HUES48 (cell line): Measurements from ENCODE around the gene COX6B1.
"Not testable (repeated sequence)": the region's sequence is repeated elsewhere in the genome, so short reads cannot be mapped to it uniquely, and the experiment has no call there.

Source experiments
- H3K27ac ChIP-seq: one replicate; pipeline ENCODE4 v1.7.0; 2013; ENCODE audit warnings: low read depth, low read length, inconsistent platforms
- H3K27me3 ChIP-seq: 2 replicates; pipeline ENCODE4 v1.6.1; 2013; ENCODE audit warnings: mild to moderate bottlenecking, low read length; ENCODE audit not compliant: control insufficient read depth, insufficient read depth
- H3K36me3 ChIP-seq: 2 replicates; pipeline ENCODE4 v1.6.1; 2013; ENCODE audit warnings: low read length; ENCODE audit not compliant: control insufficient read depth, insufficient read depth
- H3K4me1 ChIP-seq: 2 replicates; pipeline ENCODE4 v1.6.1; 2013; ENCODE audit warnings: mild to moderate bottlenecking, low read length; ENCODE audit not compliant: control insufficient read depth, insufficient read depth
- H3K4me3 ChIP-seq: 2 replicates; pipeline ENCODE4 v1.5.1; 2013; ENCODE audit warnings: mild to moderate bottlenecking, low read depth, low read length
- H3K9ac ChIP-seq: 2 replicates; pipeline ENCODE4 v1.6.1; 2013; ENCODE audit warnings: mild to moderate bottlenecking, low read depth, low read length, moderate library complexity
- H3K9me3 ChIP-seq: 2 replicates; pipeline ENCODE4 v1.6.1; 2013; ENCODE audit warnings: low read length; ENCODE audit not compliant: control insufficient read depth, insufficient read depth

COX6B1 gene

GRCh38 chr19:35666251-35666913 lies 18.3 kb downstream of the COX6B1 start, which contains the start of gene UPK1A:
UPK1A (plus strand) TSS chr19:35666517; CDS start chr19:35666813, 296 bp downstream.
- Histone ChIP-seq H3K4me1 (no peaks in the 10 kb centered on the region), H3K36me3 (peaks cover 4% of the 10 kb centered on the region; the same call in 1 of the 2 replicates), H3K27me3 (no peaks in the 10 kb centered on the region), H3K9me3 (no peaks in the 10 kb centered on the region), H3K9ac (no peak within 1 kb of the TSS), H3K27ac (no peak within 1 kb of the TSS), H3K4me3 (no peak within 1 kb of the TSS)

GRCh38 chr19:35669566-35669965 lies 21.4 kb downstream of the COX6B1 start:
- no peak overlapping the region for H3K9ac ChIP-seq
- no peak overlapping the region for H3K4me3 ChIP-seq
- H3K36me3 ChIP-seq, result no peaks in the 10 kb centered on the region
- no peak overlapping the region for H3K27ac ChIP-seq
- no peaks in the 10 kb centered on the region for H3K9me3 ChIP-seq
- H3K27me3 ChIP-seq, result no peaks in the 10 kb centered on the region
- no peaks in the 10 kb centered on the region for H3K4me1 ChIP-seq

- no peak overlapping the region for H3K4me3 ChIP-seq
Measured at GRCh38 chr19:35669974-35670373, 21.9 kb downstream of the COX6B1 start.

GRCh38 chr19:35670686-35671085 lies 22.6 kb downstream of the COX6B1 start:
- Histone ChIP-seq H3K27ac (no peak overlapping the region), H3K27me3 (no peaks in the 10 kb centered on the region), H3K4me3 (no peak overlapping the region)

More at GRCh38 chr19:35669974-35670373, 21.9 kb downstream of the COX6B1 start:
- no peak overlapping the region for H3K27ac ChIP-seq
- no peaks in the 10 kb centered on the region for H3K4me1 ChIP-seq
- no peaks in the 10 kb centered on the region for H3K36me3 ChIP-seq
- no peaks in the 10 kb centered on the region for H3K27me3 ChIP-seq
- no peak overlapping the region for H3K9ac ChIP-seq
- H3K9me3 ChIP-seq, result no peaks in the 10 kb centered on the region

GRCh38 chr19:35671818-35672217 lies 23.7 kb downstream of the COX6B1 start:
- Histone ChIP-seq H3K27ac (no peak overlapping the region), H3K36me3 (no peaks in the 10 kb centered on the region), H3K4me3 (no peak overlapping the region), H3K9ac (no peak overlapping the region), H3K9me3 (no peaks in the 10 kb centered on the region), H3K4me1 (no peaks in the 10 kb centered on the region), H3K27me3 (no peaks in the 10 kb centered on the region)

More at GRCh38 chr19:35670686-35671085, 22.6 kb downstream of the COX6B1 start:
- Histone ChIP-seq H3K9ac (no peak overlapping the region), H3K9me3 (no peaks in the 10 kb centered on the region), H3K36me3 (no peaks in the 10 kb centered on the region), H3K4me1 (no peaks in the 10 kb centered on the region)

- H3K27me3 ChIP-seq, result no peaks in the 10 kb centered on the region
- H3K36me3 ChIP-seq, result no peaks in the 10 kb centered on the region
- H3K4me1 ChIP-seq, result no peaks in the 10 kb centered on the region
- no peak overlapping the region for H3K9ac ChIP-seq
- H3K27ac ChIP-seq, result no peak overlapping the region
- H3K4me3 ChIP-seq, result peak overlapping the region; percentile 69
- no peaks in the 10 kb centered on the region for H3K9me3 ChIP-seq
Measured at GRCh38 chr19:35673121-35673804, 25.1 kb downstream of the COX6B1 start.

- no peaks in the 10 kb centered on the region for H3K4me1 ChIP-seq
- no peak overlapping the region for H3K9ac ChIP-seq
- no peaks in the 10 kb centered on the region for H3K36me3 ChIP-seq
- H3K27me3 ChIP-seq, result no peaks in the 10 kb centered on the region
- H3K4me3 ChIP-seq, result no peak overlapping the region
- no peak overlapping the region for H3K27ac ChIP-seq
- H3K9me3 ChIP-seq, result no peaks in the 10 kb centered on the region
Measured at GRCh38 chr19:35675589-35676140, 27.5 kb downstream of the COX6B1 start.

GRCh38 chr19:35689836-35690235 lies 41.7 kb downstream of the COX6B1 start:
- no peaks in the 10 kb centered on the region for H3K4me1 ChIP-seq
- no peaks in the 10 kb centered on the region for H3K27me3 ChIP-seq
- no peak overlapping the region for H3K9ac ChIP-seq
- no peak overlapping the region for H3K4me3 ChIP-seq
- no peaks in the 10 kb centered on the region for H3K36me3 ChIP-seq
- no peak overlapping the region for H3K27ac ChIP-seq
- no peaks in the 10 kb centered on the region for H3K9me3 ChIP-seq

- H3K4me1 ChIP-seq, H3K9ac ChIP-seq, H3K27ac ChIP-seq, H3K4me3 ChIP-seq, H3K27me3 ChIP-seq, H3K9me3 ChIP-seq, H3K36me3 ChIP-seq: not testable (repeated sequence)
Measured at GRCh38 chr19:35691106-35691505, 43.0 kb downstream of the COX6B1 start.

- no peaks in the 10 kb centered on the region for H3K27me3 ChIP-seq
- no peaks in the 10 kb centered on the region for H3K36me3 ChIP-seq
- no peak overlapping the region for H3K9ac ChIP-seq
- H3K27ac ChIP-seq, result no peak overlapping the region
- no peaks in the 10 kb centered on the region for H3K4me1 ChIP-seq
- no peak overlapping the region for H3K4me3 ChIP-seq
- H3K9me3 ChIP-seq, result no peaks in the 10 kb centered on the region
Measured at GRCh38 chr19:35692010-35692409, 43.9 kb downstream of the COX6B1 start.

GRCh38 chr19:35693422-35693821 lies 45.3 kb downstream of the COX6B1 start:
- no peaks in the 10 kb centered on the region for H3K9me3 ChIP-seq
- no peak overlapping the region for H3K4me3 ChIP-seq
- no peaks in the 10 kb centered on the region for H3K4me1 ChIP-seq
- no peaks in the 10 kb centered on the region for H3K36me3 ChIP-seq
- H3K9ac ChIP-seq, result no peak overlapping the region
- no peak overlapping the region for H3K27ac ChIP-seq
- H3K27me3 ChIP-seq, result no peaks in the 10 kb centered on the region
